ENCODE data around the gene MYO3A. TPM values are rescaled to one million over a fixed set of nuclear protein-coding genes. Genes with fewer than 3 reads are reported as not detected.

Gene MYO3A
- total and polyA plus RNA-seq, 8 donors = 0.21 to 3.9 (median 3.2) TPM

- H3K4me3 ChIP-seq = no peak overlapping the region
- no peaks in the 10 kb centered on the region for H3K9me3 ChIP-seq
- no peaks in the 10 kb centered on the region for H3K4me1 ChIP-seq
- TF ChIP-seq, protein P1, sequence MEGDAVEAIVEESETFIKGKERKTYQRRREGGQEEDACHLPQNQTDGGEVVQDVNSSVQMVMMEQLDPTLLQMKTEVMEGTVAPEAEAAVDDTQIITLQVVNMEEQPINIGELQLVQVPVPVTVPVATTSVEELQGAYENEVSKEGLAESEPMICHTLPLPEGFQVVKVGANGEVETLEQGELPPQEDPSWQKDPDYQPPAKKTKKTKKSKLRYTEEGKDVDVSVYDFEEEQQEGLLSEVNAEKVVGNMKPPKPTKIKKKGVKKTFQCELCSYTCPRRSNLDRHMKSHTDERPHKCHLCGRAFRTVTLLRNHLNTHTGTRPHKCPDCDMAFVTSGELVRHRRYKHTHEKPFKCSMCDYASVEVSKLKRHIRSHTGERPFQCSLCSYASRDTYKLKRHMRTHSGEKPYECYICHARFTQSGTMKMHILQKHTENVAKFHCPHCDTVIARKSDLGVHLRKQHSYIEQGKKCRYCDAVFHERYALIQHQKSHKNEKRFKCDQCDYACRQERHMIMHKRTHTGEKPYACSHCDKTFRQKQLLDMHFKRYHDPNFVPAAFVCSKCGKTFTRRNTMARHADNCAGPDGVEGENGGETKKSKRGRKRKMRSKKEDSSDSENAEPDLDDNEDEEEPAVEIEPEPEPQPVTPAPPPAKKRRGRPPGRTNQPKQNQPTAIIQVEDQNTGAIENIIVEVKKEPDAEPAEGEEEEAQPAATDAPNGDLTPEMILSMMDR (IDR thresholded peaks at IDR 0.05) = no peak
- intact Hi-C loops (cut with DNase I) = no loop called here
- no peak overlapping the region for H3K27ac ChIP-seq
- H3K27me3 ChIP-seq = no peaks in the 10 kb centered on the region
- no peaks in the 10 kb centered on the region for H3K36me3 ChIP-seq
- no peak for ATAC-seq
- no peak for DNase-seq
These were observed 19.3 kb upstream of the MYO3A start for GRCh38 chr10:25914776-25915175.

GRCh38 chr10:25934621-25935139 is 651 bp downstream of the MYO3A start:
- intact Hi-C loops (cut with DNase I) = no loop called here
- H3K27me3 ChIP-seq = peaks cover 18 to 52% of the 10 kb centered on the region in 2 donors
- TF ChIP-seq, protein P1 (IDR thresholded peaks at IDR 0.05) = peak; percentile 12 to 13
- H3K36me3 ChIP-seq = no peaks in the 10 kb centered on the region
- no peak overlapping the region for H3K27ac ChIP-seq
- ATAC-seq (peak; percentile 95), DNase-seq (peak in 3 of 4 donors; percentile 13 to 77 (median 22))
- no peaks in the 10 kb centered on the region for H3K4me1 ChIP-seq
- H3K9me3 ChIP-seq = no peaks in the 10 kb centered on the region
- H3K4me3 ChIP-seq = peak overlapping the region; percentile 28 to 29

GRCh38 chr10:25938405-25938804 is 4.4 kb downstream of the MYO3A start:
- TF ChIP-seq, protein P1 (IDR thresholded peaks at IDR 0.05) = no peak
- ATAC-seq (no peak), DNase-seq (no peak)
- Histone ChIP-seq H3K4me1 (no peaks in the 10 kb centered on the region), H3K4me3 (no peak overlapping the region), H3K27ac (no peak overlapping the region), H3K36me3 (no peaks in the 10 kb centered on the region), H3K9me3 (no peaks in the 10 kb centered on the region), H3K27me3 (peaks cover 18 to 40% of the 10 kb centered on the region in 2 donors)
- intact Hi-C loops (cut with DNase I) = no loop called here

GRCh38 chr10:25944771-25945170 is 10.7 kb downstream of the MYO3A start:
- DNase-seq (no peak), ATAC-seq (no peak)
- H3K27me3 ChIP-seq = no peaks in the 10 kb centered on the region
- H3K4me1 ChIP-seq = no peaks in the 10 kb centered on the region
- no peak overlapping the region for H3K4me3 ChIP-seq
- TF ChIP-seq, protein P1 (IDR thresholded peaks at IDR 0.05) = no peak
- H3K9me3 ChIP-seq = peaks cover 0 to 8% of the 10 kb centered on the region in 2 donors
- H3K27ac ChIP-seq = no peak overlapping the region
- H3K36me3 ChIP-seq = no peaks in the 10 kb centered on the region
- intact Hi-C loops (cut with DNase I) = no loop called here

DNA sequence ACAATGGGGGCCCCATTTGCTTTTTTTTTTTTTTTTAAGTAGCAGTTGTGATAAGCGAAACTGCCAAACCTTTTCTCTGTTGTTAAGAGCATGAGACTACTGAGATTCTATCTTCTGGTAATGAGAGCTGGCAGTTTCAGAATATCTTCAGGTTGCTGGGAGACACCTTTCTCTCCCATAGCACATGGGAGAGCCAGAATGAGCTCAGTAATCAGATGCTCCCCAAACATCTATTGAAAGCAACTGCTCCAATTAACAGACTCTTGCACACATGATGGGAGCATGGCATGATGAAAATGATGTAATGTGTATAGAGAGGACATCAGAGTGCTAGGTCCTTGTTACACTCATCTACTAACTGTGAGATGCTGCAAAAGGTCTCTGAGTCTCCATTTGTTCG is 18.8 kb downstream of the MYO3A start:
- TF ChIP-seq, protein P1 (IDR thresholded peaks at IDR 0.05) = no peak
- peaks cover 0 to 5% of the 10 kb centered on the region in 2 donors for H3K9me3 ChIP-seq
- H3K4me3 ChIP-seq = no peak overlapping the region
- intact Hi-C loops (cut with DNase I) = no loop called here
- H3K4me1 ChIP-seq = no peaks in the 10 kb centered on the region
- no peaks in the 10 kb centered on the region for H3K27me3 ChIP-seq
- no peak overlapping the region for H3K27ac ChIP-seq
- H3K36me3 ChIP-seq = no peaks in the 10 kb centered on the region
- DNase-seq (no peak), ATAC-seq (no peak)

All from left lung (tissue), 10 donors.